SK-N-SH (cell line): ENCODE data around the gene RPH3AL. TPM values are rescaled to one million over a fixed set of nuclear protein-coding genes. Genes with fewer than 3 reads are reported as not detected.

Experiments used
- CTCF ChIA-PET: fragments of 300-600, 350-600 bp; formaldehyde crosslinking; extraction: SDS; loops from one replicate; lab custom pipeline; 2021; lab: Yijun Ruan, JAX
- POLR2A ChIA-PET: fragments of 350-600 bp; sonication (Branson Sonifier 250); formaldehyde crosslinking; extraction: SDS; loops from one replicate; lab custom pipeline; 2020; ENCODE audit warnings: antibody characterized with exemption, inconsistent platforms; lab: Yijun Ruan, JAX
- DNase-seq: peaks from one replicate; pipeline ENCODE4 v3.0.0; 2012
- H2AFZ ChIP-seq: fragments of 200-600 bp; sonication (generic); 2 replicates; pipeline ENCODE4 v1.8.1; 2016; ENCODE audit warnings: antibody characterized with exemption, mild to moderate bottlenecking, low read depth
- H3F3A ChIP-seq: fragments of 200-600 bp; sonication (generic); replicated peaks from 2 replicates; pipeline ENCODE3; 2016; ENCODE audit warnings: antibody characterized with exemption, mild to moderate bottlenecking; ENCODE audit not compliant: insufficient read depth
- H3K27ac ChIP-seq, 2 experiments: fragments of 200-500 bp in 1 of 2; fragments of 200-600 bp in 1 of 2; sonication (Bioruptor generic) in 1 of 2; sonication (generic), shearing (Covaris generic) in 1 of 2; 2 replicates each; pipeline versions ENCODE4 v1.5.1 to v1.6.1; 2014 to 2016; ENCODE audit warnings: low read depth in 2 of 2, inconsistent platforms in 1 of 2, low read length in 1 of 2, mild to moderate bottlenecking in 1 of 2, mixed read lengths in 1 of 2
- H3K27me3 ChIP-seq: fragments of 200-600 bp; sonication (generic), shearing (Covaris generic); 2 replicates; pipeline ENCODE4 v1.6.1; 2016; ENCODE audit warnings: mixed run types; ENCODE audit not compliant: insufficient read depth
- H3K36me3 ChIP-seq, 2 experiments: fragments of 200-500 bp in 1 of 2; fragments of 200-600 bp in 1 of 2; sonication (Bioruptor generic) in 1 of 2; sonication (generic) in 1 of 2; replicated peaks in 1 of 2; 2 replicates each; pipeline versions ENCODE3 to v1.5.1; 2014 to 2016; ENCODE audit warnings: low read length in 1 of 2, mild to moderate bottlenecking in 1 of 2; ENCODE audit not compliant: insufficient read depth in 2 of 2, control insufficient read depth in 1 of 2
- H3K4me1 ChIP-seq, 2 experiments: fragments of 200-500 bp in 1 of 2; fragments of 200-600 bp in 1 of 2; sonication (Bioruptor generic) in 1 of 2; sonication (generic), shearing (Covaris generic) in 1 of 2; 2 replicates each; pipeline versions ENCODE4 v1.5.1 to v1.6.1; 2014 to 2016; ENCODE audit warnings: low read depth in 1 of 2, low read length in 1 of 2, mixed run types in 1 of 2; ENCODE audit not compliant: insufficient read depth in 2 of 2, control insufficient read depth in 1 of 2
- H3K4me2 ChIP-seq: fragments of 200-600 bp; sonication (generic), shearing (Covaris generic); 2 replicates; pipeline ENCODE4 v1.6.1; 2017; ENCODE audit warnings: mixed run types
- H3K4me3 ChIP-seq, 2 experiments: fragments of 200-500 bp in 1 of 2; fragments of 200-600 bp in 1 of 2; sonication (Bioruptor generic) in 1 of 2; sonication (generic), shearing (Covaris generic) in 1 of 2; 2 replicates each; pipeline versions ENCODE4 v1.5.1 to v1.8.1; 2014 to 2016; ENCODE audit warnings: low read depth in 2 of 2, inconsistent platforms in 1 of 2, low read length in 1 of 2, mild to moderate bottlenecking in 1 of 2, mixed read lengths in 1 of 2, moderate library complexity in 1 of 2
- H3K79me2 ChIP-seq: fragments of 200-600 bp; sonication (generic); 2 replicates; pipeline ENCODE4 v1.8.1; 2017; ENCODE audit warnings: mild to moderate bottlenecking; ENCODE audit not compliant: insufficient read depth
- H3K9ac ChIP-seq: fragments of 200-600 bp; sonication (generic); 2 replicates; pipeline ENCODE4 v1.6.1; 2017; ENCODE audit warnings: mixed run types
- H3K9me2 ChIP-seq: fragments of 200-600 bp; sonication (generic); 2 replicates; pipeline ENCODE4 v1.6.1; 2017; ENCODE audit warnings: mixed run types
- H3K9me3 ChIP-seq: fragments of 200-600 bp; sonication (generic); 2 replicates; pipeline ENCODE4 v1.6.1; 2017; ENCODE audit warnings: mixed run types, mild to moderate bottlenecking, moderate library complexity
- H4K20me1 ChIP-seq: fragments of 200-600 bp; sonication (generic); 2 replicates; pipeline ENCODE4 v1.6.1; 2017; ENCODE audit warnings: mild to moderate bottlenecking, mixed run types; ENCODE audit not compliant: insufficient read depth
- ELF1 ChIP-seq: IDR thresholded peaks from 2 replicates; pipeline ENCODE4 v1.4.0; 2012
- EP300 ChIP-seq, 2 experiments: IDR thresholded peaks; 2 replicates each; pipeline versions ENCODE4 v1.4.0 to v1.6.1; 2012; ENCODE audit warnings: borderline replicate concordance in 1 of 2, low read depth in 1 of 2, low read length in 1 of 2
- EZH2phosphoT487 ChIP-seq: fragments of 200-600 bp; sonication (generic); IDR thresholded peaks from 2 replicates; pipeline ENCODE4 v1.6.1; 2017; ENCODE audit warnings: low read depth, mixed run types, mild to moderate bottlenecking, antibody characterized with exemption, moderate library complexity, borderline replicate concordance
- FOXM1 ChIP-seq: IDR thresholded peaks from 2 replicates; pipeline ENCODE4 v1.4.0; 2012; ENCODE audit warnings: low read depth, mild to moderate bottlenecking
- GABPA ChIP-seq: IDR thresholded peaks from 2 replicates; pipeline ENCODE4 v1.4.0; 2012; ENCODE audit warnings: low read depth, mild to moderate bottlenecking
- GATA2 ChIP-seq: sonication (generic); formaldehyde crosslinking; IDR thresholded peaks from 2 replicates; pipeline ENCODE4 v1.5.0; 2020; ENCODE audit warnings: mild to moderate bottlenecking, missing genetic modification reagents
- RCOR1 ChIP-seq: fragments of 150-350 bp; IDR thresholded peaks from 2 replicates; pipeline ENCODE4 v1.6.1; 2017; ENCODE audit warnings: antibody characterized with exemption, low read length
- RFX5 ChIP-seq: IDR thresholded peaks from 2 replicates; pipeline ENCODE4 v1.6.1; 2012; ENCODE audit warnings: mild to moderate bottlenecking, improper control_type of control experiment, low read length
- SMC3 ChIP-seq: IDR thresholded peaks from 2 replicates; pipeline ENCODE4 v1.6.1; 2012; ENCODE audit warnings: low read depth, low read length, improper control_type of control experiment
- YY1 ChIP-seq: IDR thresholded peaks from 2 replicates; pipeline ENCODE4 v1.4.0; 2012; ENCODE audit warnings: low read depth, mild to moderate bottlenecking
- WGBS: methylation state at CpG from one replicate; pipeline ENCODE4 v1.1.6; 2017; ENCODE audit warnings: low lambda C conversion rate; 5-methylcytosine and 5-hydroxymethylcytosine counted together
- polyA plus RNA-seq, 3 experiments: library from polyadenylated mRNA; depleted of rRNA; stranded (reverse); fragments of >200 nt; gene quantifications; 2 replicates each; pipeline ENCODE4 v1.2.3, GENCODE V29; 2012
- TF ChIP-seq, protein P1 (sequence below): IDR thresholded peaks from 2 replicates; pipeline ENCODE4 v1.4.0; 2012; ENCODE audit warnings: low read depth, borderline replicate concordance
- TF ChIP-seq, protein P2 (sequence below): IDR thresholded peaks from 2 replicates; pipeline ENCODE4 v1.4.0; 2012; ENCODE audit warnings: low read depth, borderline replicate concordance
- TF ChIP-seq, protein P3 (sequence below): fragments of 200-600 bp; sonication (generic); IDR thresholded peaks from 2 replicates; pipeline ENCODE4 v1.6.1; 2017; ENCODE audit warnings: antibody characterized with exemption, mild to moderate bottlenecking, moderate library complexity
- TF ChIP-seq, protein P4 (sequence below): fragments of 150-350 bp; IDR thresholded peaks from 2 replicates; pipeline ENCODE4 v1.6.1; 2016; ENCODE audit warnings: mild to moderate bottlenecking, low read depth, low read length

The RPH3AL gene, protein sequence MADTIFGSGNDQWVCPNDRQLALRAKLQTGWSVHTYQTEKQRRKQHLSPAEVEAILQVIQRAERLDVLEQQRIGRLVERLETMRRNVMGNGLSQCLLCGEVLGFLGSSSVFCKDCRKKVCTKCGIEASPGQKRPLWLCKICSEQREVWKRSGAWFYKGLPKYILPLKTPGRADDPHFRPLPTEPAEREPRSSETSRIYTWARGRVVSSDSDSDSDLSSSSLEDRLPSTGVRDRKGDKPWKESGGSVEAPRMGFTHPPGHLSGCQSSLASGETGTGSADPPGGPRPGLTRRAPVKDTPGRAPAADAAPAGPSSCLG
- 2.9 and 4.4 TPM in 2 replicates for polyA plus RNA-seq (2012; rRNA removed)
- polyA plus RNA-seq (2012; cell fraction: cytosol; rRNA removed): 1.8 and 2.5 TPM in 2 replicates
- 3.0 and 3.6 TPM in 2 replicates for polyA plus RNA-seq (2012; cell fraction: nucleus; rRNA removed)

DNA sequence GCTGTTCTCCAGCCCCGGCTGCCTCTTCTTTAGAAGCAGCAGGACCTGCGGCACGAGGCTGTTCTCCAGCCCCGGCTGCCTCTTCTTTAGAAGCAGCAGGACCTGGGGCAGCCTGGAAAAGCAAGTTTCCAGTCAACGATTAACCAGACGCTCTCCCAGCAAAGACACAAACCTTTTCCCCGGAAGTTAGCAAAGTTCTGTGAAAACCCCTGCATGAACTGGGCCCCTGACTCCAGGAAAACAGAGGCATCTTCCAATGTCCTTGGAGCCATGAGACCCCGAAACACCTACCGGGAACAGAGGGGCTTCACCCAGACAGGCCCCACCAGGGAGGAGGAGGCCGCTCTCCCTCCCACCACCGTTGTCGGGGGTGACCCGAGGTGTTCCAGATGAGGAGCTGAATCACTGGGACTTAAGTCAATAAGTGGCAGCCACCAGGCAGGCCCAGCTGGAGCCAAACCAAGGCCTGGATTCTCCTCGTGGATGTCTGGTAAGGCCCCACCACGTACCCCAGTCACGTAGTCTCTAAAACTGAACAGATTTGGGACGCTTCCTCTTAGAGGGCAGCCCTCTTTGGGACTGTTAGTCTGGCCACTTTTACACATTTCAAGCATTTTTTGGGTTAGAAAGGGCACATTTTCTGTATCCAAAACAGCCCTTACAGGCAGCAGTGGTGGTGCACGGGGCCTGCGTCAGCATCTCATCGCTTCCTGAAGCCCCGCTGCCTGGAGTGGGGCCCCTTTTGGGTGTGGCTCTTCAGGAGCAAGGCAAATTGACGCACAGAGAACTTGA, at the start of gene RPH3AL:
Gene RPH3AL, minus strand, starts transcription at position 387 of the 792 bp plus-strand sequence. CDS start 25,264 bp downstream, outside the sequence.
- CTCF ChIA-PET: interaction anchor here (0.6 to 1.0 kb wide), 2 partner anchors 33 to 54 kb away, joined by 3 read pairs; no protein-coding TSS in a partner anchor
- Histone ChIP-seq H3K27ac (peak within 1 kb of the TSS in 1 of 2 experiments; percentile 53; a peak in 1 of 4 replicates), H3K9ac (no peak within 1 kb of the TSS), H3K4me1 (peaks cover 0 to 25% of the 10 kb centered on the region in 2 experiments; a peak in 1 of 4 replicates), H4K20me1 (no peaks in the 10 kb centered on the region), H3K4me2 (no peak within 1 kb of the TSS), H3F3A (no peaks in the 10 kb centered on the region), H3K36me3 (no peaks in the 10 kb centered on the region), H3K79me2 (no peaks in the 10 kb centered on the region), H2AFZ (no peak within 1 kb of the TSS), H3K9me2 (no peaks in the 10 kb centered on the region), H3K9me3 (no peaks in the 10 kb centered on the region), H3K27me3 (no peaks in the 10 kb centered on the region), H3K4me3 (no peak within 1 kb of the TSS)
- POLR2A ChIA-PET: no interaction called here
- 46% methylated on average over 16 of the region's 22 CpGs for WGBS
- no peak for DNase-seq
- no peak for TF ChIP-seq YY1
- no peak for TF ChIP-seq SMC3
- TF ChIP-seq, protein P1, sequence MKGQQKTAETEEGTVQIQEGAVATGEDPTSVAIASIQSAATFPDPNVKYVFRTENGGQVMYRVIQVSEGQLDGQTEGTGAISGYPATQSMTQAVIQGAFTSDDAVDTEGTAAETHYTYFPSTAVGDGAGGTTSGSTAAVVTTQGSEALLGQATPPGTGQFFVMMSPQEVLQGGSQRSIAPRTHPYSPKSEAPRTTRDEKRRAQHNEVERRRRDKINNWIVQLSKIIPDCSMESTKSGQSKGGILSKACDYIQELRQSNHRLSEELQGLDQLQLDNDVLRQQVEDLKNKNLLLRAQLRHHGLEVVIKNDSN: no peak
- TF ChIP-seq RFX5: no peak
- TF ChIP-seq, protein P2, sequence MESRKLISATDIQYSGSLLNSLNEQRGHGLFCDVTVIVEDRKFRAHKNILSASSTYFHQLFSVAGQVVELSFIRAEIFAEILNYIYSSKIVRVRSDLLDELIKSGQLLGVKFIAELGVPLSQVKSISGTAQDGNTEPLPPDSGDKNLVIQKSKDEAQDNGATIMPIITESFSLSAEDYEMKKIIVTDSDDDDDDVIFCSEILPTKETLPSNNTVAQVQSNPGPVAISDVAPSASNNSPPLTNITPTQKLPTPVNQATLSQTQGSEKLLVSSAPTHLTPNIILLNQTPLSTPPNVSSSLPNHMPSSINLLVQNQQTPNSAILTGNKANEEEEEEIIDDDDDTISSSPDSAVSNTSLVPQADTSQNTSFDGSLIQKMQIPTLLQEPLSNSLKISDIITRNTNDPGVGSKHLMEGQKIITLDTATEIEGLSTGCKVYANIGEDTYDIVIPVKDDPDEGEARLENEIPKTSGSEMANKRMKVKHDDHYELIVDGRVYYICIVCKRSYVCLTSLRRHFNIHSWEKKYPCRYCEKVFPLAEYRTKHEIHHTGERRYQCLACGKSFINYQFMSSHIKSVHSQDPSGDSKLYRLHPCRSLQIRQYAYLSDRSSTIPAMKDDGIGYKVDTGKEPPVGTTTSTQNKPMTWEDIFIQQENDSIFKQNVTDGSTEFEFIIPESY: no peak
- no peak for TF ChIP-seq EP300 (IDR thresholded peaks at IDR 0.05; ENCODE audit: borderline replicate concordance in 1 of 2, low read depth in 1 of 2, low read length in 1 of 2)
- TF ChIP-seq, protein P3, sequence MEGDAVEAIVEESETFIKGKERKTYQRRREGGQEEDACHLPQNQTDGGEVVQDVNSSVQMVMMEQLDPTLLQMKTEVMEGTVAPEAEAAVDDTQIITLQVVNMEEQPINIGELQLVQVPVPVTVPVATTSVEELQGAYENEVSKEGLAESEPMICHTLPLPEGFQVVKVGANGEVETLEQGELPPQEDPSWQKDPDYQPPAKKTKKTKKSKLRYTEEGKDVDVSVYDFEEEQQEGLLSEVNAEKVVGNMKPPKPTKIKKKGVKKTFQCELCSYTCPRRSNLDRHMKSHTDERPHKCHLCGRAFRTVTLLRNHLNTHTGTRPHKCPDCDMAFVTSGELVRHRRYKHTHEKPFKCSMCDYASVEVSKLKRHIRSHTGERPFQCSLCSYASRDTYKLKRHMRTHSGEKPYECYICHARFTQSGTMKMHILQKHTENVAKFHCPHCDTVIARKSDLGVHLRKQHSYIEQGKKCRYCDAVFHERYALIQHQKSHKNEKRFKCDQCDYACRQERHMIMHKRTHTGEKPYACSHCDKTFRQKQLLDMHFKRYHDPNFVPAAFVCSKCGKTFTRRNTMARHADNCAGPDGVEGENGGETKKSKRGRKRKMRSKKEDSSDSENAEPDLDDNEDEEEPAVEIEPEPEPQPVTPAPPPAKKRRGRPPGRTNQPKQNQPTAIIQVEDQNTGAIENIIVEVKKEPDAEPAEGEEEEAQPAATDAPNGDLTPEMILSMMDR: no peak
- no peak for TF ChIP-seq GATA2 (CRISPR knock-in tag)
- TF ChIP-seq GABPA: no peak
- no peak for TF ChIP-seq ELF1
- no peak for TF ChIP-seq RCOR1
- no peak for TF ChIP-seq EZH2phosphoT487
- TF ChIP-seq, protein P4, sequence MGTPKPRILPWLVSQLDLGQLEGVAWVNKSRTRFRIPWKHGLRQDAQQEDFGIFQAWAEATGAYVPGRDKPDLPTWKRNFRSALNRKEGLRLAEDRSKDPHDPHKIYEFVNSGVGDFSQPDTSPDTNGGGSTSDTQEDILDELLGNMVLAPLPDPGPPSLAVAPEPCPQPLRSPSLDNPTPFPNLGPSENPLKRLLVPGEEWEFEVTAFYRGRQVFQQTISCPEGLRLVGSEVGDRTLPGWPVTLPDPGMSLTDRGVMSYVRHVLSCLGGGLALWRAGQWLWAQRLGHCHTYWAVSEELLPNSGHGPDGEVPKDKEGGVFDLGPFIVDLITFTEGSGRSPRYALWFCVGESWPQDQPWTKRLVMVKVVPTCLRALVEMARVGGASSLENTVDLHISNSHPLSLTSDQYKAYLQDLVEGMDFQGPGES: no peak
- no peak for TF ChIP-seq FOXM1
